Occipital lobe (tissue), 2 donors: ENCODE measurements around the gene TNFRSF11A. TPM values are rescaled to one million over a fixed set of nuclear protein-coding genes. Genes with fewer than 3 reads are reported as not detected.

Source experiments
- DNase-seq: peaks from one replicate; lab custom pipeline; 2025; lab: John Stamatoyannopoulos, UW
- total RNA-seq: library from RNA; depleted of rRNA; stranded (reverse); fragments of >200 nt; gene quantifications from one replicate; pipeline ENCODE4 v1.2.3, GENCODE V29; 2014

The TNFRSF11A gene
- total RNA-seq, 1 donor from 2014 or later, result 1.6 TPM

- DNase-seq, result no peak
Observed at GRCh38 chr18:62381373-62381772, 56.3 kb downstream of the TNFRSF11A start.

DNA sequence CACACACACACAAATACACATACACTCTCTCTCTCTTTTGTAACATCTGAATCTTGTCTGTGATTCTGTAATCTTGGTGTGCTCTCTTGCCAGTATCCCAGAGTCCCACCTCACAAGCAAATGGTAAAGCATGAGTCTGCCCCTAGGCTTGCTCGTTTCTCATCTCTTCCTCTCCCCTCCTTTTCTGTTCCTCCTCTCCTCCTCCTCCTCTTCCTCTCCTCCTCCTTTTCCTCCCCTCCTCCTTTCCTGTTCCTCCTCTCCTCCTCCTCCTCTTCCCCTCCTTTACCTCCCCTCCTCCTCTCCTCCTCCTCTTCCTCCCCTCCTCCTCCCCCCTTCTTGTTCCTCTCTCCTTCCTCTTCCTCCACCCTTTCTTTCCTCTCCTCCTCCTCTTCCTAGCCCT is 59.0 kb downstream of the TNFRSF11A start:
- DNase-seq, result no peak

GRCh38 chr18:62384610-62385097 is 59.5 kb downstream of the TNFRSF11A start:
- no peak for DNase-seq

DNA sequence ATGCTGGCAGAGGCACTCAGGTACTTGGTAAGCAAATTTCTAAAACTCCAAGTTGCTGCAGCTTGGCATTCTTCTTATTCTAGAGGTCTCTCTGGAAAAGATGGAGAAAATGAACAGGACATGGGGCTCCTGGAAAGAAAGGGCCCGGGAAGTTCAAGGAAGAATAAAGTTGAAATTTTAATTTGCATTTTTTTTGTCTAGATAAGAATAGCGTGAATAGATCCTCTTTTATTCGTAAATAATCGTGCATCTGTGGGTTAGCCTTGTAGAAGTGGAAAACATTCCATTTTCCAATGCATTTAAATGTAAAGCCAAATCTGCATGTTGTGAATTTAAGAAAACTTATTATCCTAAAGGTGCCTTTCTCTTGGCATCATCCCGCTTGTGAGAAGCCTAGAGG is 61.0 kb downstream of the TNFRSF11A start:
- no peak for DNase-seq

DNA sequence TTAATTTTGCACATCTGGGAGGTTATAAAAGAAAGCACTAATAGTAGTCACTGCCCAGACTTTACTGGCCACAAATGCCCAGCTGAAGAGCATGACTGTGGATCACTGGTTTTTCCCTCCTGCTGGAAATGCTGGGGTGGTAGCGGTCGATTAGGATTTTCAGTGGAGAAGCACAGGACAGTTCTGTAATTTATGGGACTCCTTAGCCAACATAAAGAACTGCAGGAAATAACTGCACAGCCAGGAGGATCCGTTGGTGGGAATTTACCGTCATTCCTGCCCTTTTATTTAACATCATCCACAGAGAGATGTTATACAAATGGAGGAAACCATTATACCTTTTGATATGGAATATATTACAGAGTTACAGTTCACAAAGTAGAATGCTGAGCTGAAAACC is 61.5 kb downstream of the TNFRSF11A start:
- no peak for DNase-seq

DNA sequence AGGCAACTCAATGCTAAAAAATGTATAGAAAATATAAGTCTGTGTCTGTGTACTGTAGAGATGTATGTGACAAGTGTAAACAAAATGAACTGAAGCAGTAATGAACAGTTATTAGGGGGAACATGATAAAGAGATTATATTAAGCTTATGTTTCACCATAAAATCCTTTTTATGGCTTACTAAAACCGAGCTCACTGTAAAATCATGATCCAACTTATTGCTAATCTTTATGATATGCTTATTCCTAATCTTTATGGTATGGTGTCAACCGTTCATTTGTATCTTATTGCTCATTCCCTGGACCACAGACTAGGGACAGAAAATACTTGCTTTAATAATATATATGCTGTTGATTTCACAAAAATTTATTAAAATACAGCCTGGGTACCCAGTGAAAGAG is 62.1 kb downstream of the TNFRSF11A start:
- DNase-seq, result no peak

- no peak for DNase-seq
Observed at GRCh38 chr18:62388855-62389760, 64.0 kb downstream of the TNFRSF11A start.

- no peak for DNase-seq
Observed at GRCh38 chr18:62389761-62390481, 64.8 kb downstream of the TNFRSF11A start.

DNA sequence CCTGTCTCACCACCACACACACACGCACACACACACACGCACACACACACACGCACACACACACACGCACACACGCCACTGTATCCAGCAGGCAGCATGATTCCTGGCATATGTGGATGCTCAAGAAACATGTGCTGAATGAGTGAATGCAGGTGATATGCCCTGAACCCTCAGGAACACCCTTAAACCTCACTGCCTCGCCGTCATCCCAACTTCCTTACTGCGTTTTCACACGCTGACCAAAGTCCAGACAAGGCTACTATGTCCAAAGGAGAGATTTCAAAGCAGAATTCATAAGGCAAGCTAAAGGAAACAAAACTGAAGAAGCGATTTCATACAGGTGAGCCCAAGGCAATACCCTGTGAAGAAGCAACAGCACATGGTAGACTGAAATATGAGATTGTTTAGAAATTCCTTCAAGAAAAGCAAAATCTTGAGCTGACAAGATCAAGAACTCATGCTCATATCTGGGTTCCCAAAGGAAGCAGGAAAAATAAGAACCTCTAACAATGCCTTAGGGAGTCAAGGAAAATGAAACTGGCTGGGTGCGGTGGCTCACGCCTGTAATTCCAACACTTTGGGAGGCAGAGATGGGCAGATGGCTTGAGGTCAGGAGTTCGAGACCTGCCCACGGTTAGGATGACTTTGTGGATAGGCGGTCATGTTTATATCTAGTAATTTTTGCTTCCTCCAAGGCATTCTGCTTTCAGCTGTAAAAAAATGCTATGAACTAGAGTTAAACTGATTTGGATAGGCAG is 69.1 kb downstream of the TNFRSF11A start:
- DNase-seq, result no peak

GRCh38 chr18:62396381-62396780 is 71.3 kb downstream of the TNFRSF11A start:
- DNase-seq, result no peak

DNA sequence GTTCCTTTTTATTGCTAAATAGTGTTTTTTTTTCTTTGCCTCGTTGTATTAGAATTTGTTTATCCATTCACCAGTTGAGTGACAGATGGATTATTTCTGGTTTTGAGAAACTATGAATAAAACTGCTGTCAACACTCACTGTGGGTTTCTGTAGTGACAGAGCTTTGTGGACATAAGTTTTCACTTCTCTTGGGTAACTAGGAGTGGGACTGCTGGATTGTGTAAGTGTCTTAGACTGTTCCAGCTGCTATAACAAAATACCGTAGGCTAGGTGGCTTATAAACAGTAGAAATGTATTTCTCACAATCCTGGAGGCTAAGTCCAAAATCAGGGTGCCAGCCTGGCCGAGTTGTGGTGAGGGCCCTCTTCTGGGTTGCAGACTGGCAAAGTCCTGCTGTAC is 71.9 kb downstream of the TNFRSF11A start:
- DNase-seq, result no peak

DNA sequence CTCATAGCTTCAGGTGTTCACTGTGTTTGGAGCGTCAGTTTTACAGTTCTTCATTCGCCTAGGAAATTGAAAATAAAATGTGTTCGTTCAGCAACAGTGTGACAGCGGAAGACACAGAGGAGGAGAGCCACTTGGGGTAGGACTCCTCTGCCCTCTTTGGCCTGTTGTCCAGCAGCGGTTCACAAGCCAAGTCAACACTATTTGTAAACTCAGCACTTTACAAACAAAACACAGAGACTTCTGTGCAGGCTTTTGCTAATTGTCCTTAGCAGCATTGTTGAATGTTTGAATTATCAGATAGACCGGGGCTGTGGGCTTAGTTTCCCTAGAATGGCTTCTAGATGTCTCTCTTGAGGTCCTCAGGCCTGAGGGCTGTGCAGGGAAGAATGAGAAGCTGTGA is 73.2 kb downstream of the TNFRSF11A start:
- no peak for DNase-seq

DNA sequence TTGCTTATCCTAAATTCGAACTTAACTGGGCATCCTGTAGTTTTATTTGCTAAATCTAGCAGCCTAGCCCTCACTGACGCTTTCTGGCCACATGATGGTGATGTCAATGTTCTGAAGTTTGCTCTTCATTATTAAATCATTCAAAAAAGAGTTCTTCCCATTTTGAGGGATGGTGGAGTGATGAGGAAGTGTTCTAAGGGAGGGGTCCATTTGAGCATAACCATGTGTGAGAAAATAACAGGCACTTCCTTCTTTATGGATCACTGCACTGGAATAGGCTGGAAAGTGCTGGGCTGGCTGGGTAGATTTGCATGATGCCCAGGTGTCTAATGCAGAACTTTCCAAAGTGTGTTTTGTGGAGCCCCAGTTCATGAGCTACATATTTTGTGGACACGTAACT is 74.2 kb downstream of the TNFRSF11A start:
- DNase-seq, result no peak

GRCh38 chr18:62399781-62400308 is 74.7 kb downstream of the TNFRSF11A start:
- DNase-seq, result no peak

- DNase-seq, result no peak
Observed at GRCh38 chr18:62400916-62401315, 75.8 kb downstream of the TNFRSF11A start.

DNA sequence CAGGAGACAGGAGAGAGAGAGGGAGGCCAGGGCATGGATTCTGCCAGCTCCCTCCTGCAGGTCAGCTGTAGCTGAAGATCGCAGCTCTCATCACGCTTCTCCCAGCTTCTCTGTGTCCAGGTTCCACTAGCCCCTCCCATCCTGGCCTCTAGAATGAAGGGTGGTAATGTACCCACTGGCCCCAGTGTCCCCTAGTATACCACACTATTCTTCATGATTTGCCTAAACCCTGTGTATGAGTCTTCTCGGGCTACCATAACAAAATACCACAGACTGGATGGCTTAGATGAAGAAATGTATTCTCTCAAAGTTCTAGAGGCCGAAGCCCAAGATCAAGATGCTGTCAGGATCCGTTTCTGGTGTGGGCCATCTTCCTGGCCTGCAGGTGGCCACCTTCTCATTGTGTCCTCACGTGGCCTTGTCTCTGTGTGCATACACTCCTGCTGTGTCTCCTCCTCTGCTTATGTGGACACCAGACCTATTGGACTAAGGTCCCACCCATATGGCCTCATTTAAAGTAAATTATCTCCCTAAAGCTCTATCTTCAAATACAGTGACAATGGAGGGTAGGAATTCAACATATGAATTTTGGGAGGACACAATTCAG is 77.3 kb downstream of the TNFRSF11A start:
- no peak for DNase-seq

DNA sequence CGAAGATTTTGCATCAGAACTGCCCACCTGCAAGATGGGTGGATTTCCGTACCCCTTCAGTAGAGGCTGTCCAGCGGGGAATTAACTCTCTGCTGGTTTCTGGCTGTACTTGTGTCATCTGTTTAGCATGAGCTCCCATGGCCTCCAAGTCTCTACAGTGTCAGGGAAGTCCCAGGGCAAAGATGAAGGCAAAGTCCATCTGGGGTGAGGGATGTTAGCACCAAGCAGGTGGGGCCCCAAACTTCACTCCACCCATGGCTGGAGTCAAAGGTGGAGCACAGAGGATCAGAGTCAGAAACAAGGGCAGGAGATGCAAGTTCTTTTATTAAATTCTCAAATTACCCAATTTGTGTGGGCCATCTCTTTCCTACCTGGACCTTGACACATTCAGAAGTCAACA is 78.0 kb downstream of the TNFRSF11A start:
- DNase-seq, result no peak

DNA sequence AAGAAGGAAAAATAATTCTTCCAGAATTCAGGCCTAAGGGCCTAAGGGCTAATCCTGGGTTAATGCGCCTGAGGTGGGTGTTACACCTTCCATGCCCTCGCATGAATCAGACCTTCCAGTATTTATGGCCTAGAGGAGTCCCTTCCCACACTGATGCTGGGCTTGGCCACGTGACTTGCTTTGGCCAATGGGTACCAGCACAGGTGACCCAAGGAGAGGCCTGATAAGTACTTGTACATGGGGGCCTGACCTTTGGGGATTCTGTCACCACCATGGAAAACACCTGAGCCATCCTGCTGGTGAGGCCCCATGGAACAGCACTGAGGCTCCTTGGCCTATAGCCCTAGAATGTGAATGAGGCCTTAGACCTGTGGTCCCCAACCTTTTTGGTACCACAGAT is 79.8 kb downstream of the TNFRSF11A start:
- no peak for DNase-seq

GRCh38 chr18:62407660-62408059 is 82.5 kb downstream of the TNFRSF11A start:
- no peak for DNase-seq

DNA sequence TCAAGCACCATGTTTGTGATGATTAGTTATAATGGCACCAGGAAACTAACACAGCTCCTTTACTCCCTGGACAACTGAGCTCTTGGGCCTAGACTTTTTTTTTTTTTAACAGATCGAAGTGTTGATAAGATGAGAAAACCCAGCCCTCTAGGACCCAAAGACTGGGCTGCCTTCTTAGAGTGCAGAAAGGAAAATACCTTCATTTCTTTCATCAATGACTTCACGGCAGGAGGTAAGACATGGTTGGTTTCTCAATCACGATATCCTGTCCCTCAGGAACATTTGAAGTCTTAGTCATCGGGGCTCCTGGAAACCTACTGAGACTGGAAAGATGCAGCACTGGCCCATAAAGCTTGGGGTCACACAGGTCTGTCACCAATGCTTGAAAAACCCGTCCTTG is 84.7 kb downstream of the TNFRSF11A start:
- no peak for DNase-seq
